GM12878 (cell line): Measurements from ENCODE around the gene SASH1.

ENCODE experiments used
- CTCF ChIP-seq, 3 experiments: IDR thresholded peaks in 2 of 3; conservative IDR thresholded peaks in 1 of 3; 2 replicates each; pipeline ENCODE4 v1.5.1; 2011; ENCODE audit warnings: low read depth in 3 of 3, low read length in 3 of 3, mild to moderate bottlenecking in 3 of 3, control low read depth in 2 of 3, moderate library complexity in 2 of 3, inconsistent platforms in 1 of 3, mixed read lengths in 1 of 3; ENCODE audit not compliant: control insufficient read depth in 2 of 3, insufficient read depth in 1 of 3; ENCODE audit errors: extremely low read depth in 1 of 3
- IRF3 ChIP-seq: fragments of 450-650 bp; IDR thresholded peaks from 2 replicates; pipeline ENCODE4 v1.6.1; 2014; ENCODE audit warnings: mild to moderate bottlenecking
- JUNB ChIP-seq: IDR thresholded peaks from 2 replicates; pipeline ENCODE4 v1.6.1; 2016; ENCODE audit warnings: antibody characterized with exemption, mild to moderate bottlenecking
- RFX5 ChIP-seq: IDR thresholded peaks from 2 replicates; pipeline ENCODE4 v1.6.1; 2011; ENCODE audit warnings: low read depth, low read length, improper control_type of control experiment
- SMARCA5 ChIP-seq: fragments of 450-650 bp; IDR thresholded peaks from 2 replicates; pipeline ENCODE4 v1.6.1; 2017; ENCODE audit warnings: mild to moderate bottlenecking
- SUPT20H ChIP-seq: IDR thresholded peaks from 2 replicates; pipeline ENCODE4 v1.6.1; 2011; ENCODE audit warnings: low read depth, mild to moderate bottlenecking, low read length, moderate library complexity, borderline replicate concordance; ENCODE audit not compliant: control insufficient read depth
- TCF3 ChIP-seq: IDR thresholded peaks from 2 replicates; pipeline ENCODE4 v1.6.1; 2012; ENCODE audit warnings: low read depth, mild to moderate bottlenecking, low read length, borderline replicate concordance; ENCODE audit not compliant: insufficient read depth
- USF2 ChIP-seq: IDR thresholded peaks from 2 replicates; pipeline ENCODE4 v1.6.1; 2011; ENCODE audit warnings: low read depth, low read length, improper control_type of control experiment, borderline replicate concordance
- ZNF24 ChIP-seq: fragments of 450-650 bp; IDR thresholded peaks from 2 replicates; pipeline ENCODE4 v1.6.1; 2017; ENCODE audit warnings: antibody characterized with exemption, mild to moderate bottlenecking
- ZNF384 ChIP-seq: IDR thresholded peaks from 2 replicates; pipeline ENCODE4 v1.6.1; 2012; ENCODE audit warnings: low read depth, mild to moderate bottlenecking, low read length, improper control_type of control experiment, borderline replicate concordance
- ZNF687 ChIP-seq: fragments of 450-650 bp; IDR thresholded peaks from 2 replicates; pipeline ENCODE4 v1.6.1; 2017; ENCODE audit warnings: mild to moderate bottlenecking, moderate library complexity

GRCh38 chr6:148347441-148348054 lies 4.9 kb downstream of the SASH1 start:
- TF ChIP-seq JUNB (no peak), SUPT20H (no peak), RFX5 (no peak), ZNF24 (no peak), ZNF384 (no peak), SMARCA5 (no peak), USF2 (no peak), CTCF (IDR thresholded peaks at IDR 0.05 in 2 of 3, conservative IDR thresholded peaks at IDR 0.05 in 1 of 3; ENCODE audit: control insufficient read depth in 2 of 3, extremely low read depth in 1 of 3, insufficient read depth in 1 of 3, low read depth in 3 of 3, low read length in 3 of 3) (no peak), IRF3 (no peak), TCF3 (no peak), ZNF687 (no peak)
